GM23338 (cell line): ENCODE measurements around the gene DUSP15. TPM values are rescaled to one million over a fixed set of nuclear protein-coding genes. Genes with fewer than 3 reads are reported as not detected.

ENCODE experiments used
- ATAC-seq: fragments of 200-7000 bp; cut with Tn5 transposase; 3 replicates; pipeline ENCODE4 v1.9.1; 2020
- DNase-seq: peaks from one replicate; pipeline ENCODE4 v3.0.0-alpha.2; 2015; ENCODE audit warnings: low spot score
- H2AFZ ChIP-seq: fragments of 200-600 bp; sonication (generic); 2 replicates; pipeline ENCODE4 v1.8.0; 2016; ENCODE audit warnings: antibody characterized with exemption, mild to moderate bottlenecking, moderate library complexity
- H3F3A ChIP-seq: fragments of 200-600 bp; sonication (generic); replicated peaks from 2 replicates; pipeline ENCODE4 v1.8.0; 2017; ENCODE audit warnings: antibody characterized with exemption, mixed run types, low read depth
- H3K27ac ChIP-seq: fragments of 200-600 bp; sonication (generic); 2 replicates; pipeline ENCODE4 v1.6.1; 2016; ENCODE audit warnings: low read depth
- H3K27me3 ChIP-seq: fragments of 200-600 bp; sonication (generic); 2 replicates; pipeline ENCODE4 v1.8.0; 2016; ENCODE audit warnings: mild to moderate bottlenecking, mixed run types, moderate library complexity; ENCODE audit not compliant: insufficient read depth
- H3K36me3 ChIP-seq: fragments of 200-600 bp; sonication (generic); 2 replicates; pipeline ENCODE4 v1.8.0; 2016; ENCODE audit warnings: mild to moderate bottlenecking; ENCODE audit not compliant: insufficient read depth
- H3K4me1 ChIP-seq: fragments of 200-600 bp; sonication (generic); 2 replicates; pipeline ENCODE4 v1.8.0; 2016; ENCODE audit warnings: mild to moderate bottlenecking, moderate library complexity; ENCODE audit not compliant: insufficient read depth
- H3K4me2 ChIP-seq: fragments of 200-600 bp; sonication (generic); 2 replicates; pipeline ENCODE4 v1.7.1; 2017; ENCODE audit warnings: mixed run types
- H3K4me3 ChIP-seq: fragments of 200-600 bp; sonication (generic); 2 replicates; pipeline ENCODE4 v1.6.1; 2016; ENCODE audit warnings: mixed run types
- H3K79me2 ChIP-seq: fragments of 200-600 bp; sonication (generic); replicated peaks from 2 replicates; pipeline ENCODE4 v1.8.0; 2017; ENCODE audit warnings: mild to moderate bottlenecking; ENCODE audit not compliant: insufficient read depth
- H3K9me2 ChIP-seq: fragments of 200-600 bp; sonication (generic); 2 replicates; pipeline ENCODE4 v1.8.0; 2017; ENCODE audit not compliant: insufficient read depth
- H4K20me1 ChIP-seq: fragments of 200-600 bp; sonication (generic); replicated peaks from 2 replicates; pipeline ENCODE4 v1.8.0; 2017; ENCODE audit warnings: mild to moderate bottlenecking; ENCODE audit not compliant: insufficient read depth
- H3K27ac Mint-ChIP-seq: 2 replicates; pipeline ENCODE4 v1.8.0; 2020; ENCODE audit warnings: inconsistent platforms, mild to moderate bottlenecking, moderate library complexity, mixed read lengths
- H3K27me3 Mint-ChIP-seq: 3 replicates; pipeline ENCODE4 v1.8.0; 2022; ENCODE audit warnings: low read depth, mild to moderate bottlenecking, moderate library complexity, mixed read lengths, inconsistent platforms; ENCODE audit not compliant: insufficient read depth, poor library complexity
- H3K36me3 Mint-ChIP-seq: 3 replicates; pipeline ENCODE4 v1.8.0; 2021; ENCODE audit warnings: low read depth, mild to moderate bottlenecking, inconsistent platforms, moderate library complexity, mixed read lengths
- H3K4me1 Mint-ChIP-seq: 3 replicates; pipeline ENCODE4 v1.8.0; 2020; ENCODE audit warnings: mild to moderate bottlenecking, inconsistent platforms, mixed read lengths
- H3K4me3 Mint-ChIP-seq: 3 replicates; pipeline ENCODE4 v1.8.0; 2021; ENCODE audit warnings: moderate library complexity, mild to moderate bottlenecking, inconsistent platforms, mixed read lengths
- H3K9me3 Mint-ChIP-seq: 3 replicates; pipeline ENCODE4 v1.8.0; 2020; ENCODE audit warnings: moderate library complexity, mild to moderate bottlenecking, inconsistent platforms, mixed read lengths
- CREB1 ChIP-seq: fragments of 250-450 bp; sonication (Bioruptor Pico); IDR thresholded peaks from 2 replicates; pipeline ENCODE4 v1.5.0; 2020; ENCODE audit warnings: low read depth, mild to moderate bottlenecking, moderate library complexity
- EZH2 ChIP-seq: fragments of 200-600 bp; sonication (generic); IDR thresholded peaks from one replicate; pipeline ENCODE4 v1.8.0; 2017; ENCODE audit warnings: antibody characterized with exemption, mild to moderate bottlenecking, low read depth; ENCODE audit not compliant: unreplicated experiment
- EZH2phosphoT487 ChIP-seq: fragments of 200-600 bp; sonication (generic); IDR thresholded peaks from one replicate; pipeline ENCODE4 v1.8.1; 2018; ENCODE audit warnings: antibody characterized with exemption; ENCODE audit not compliant: unreplicated experiment
- JUNB ChIP-seq: IDR thresholded peaks from one replicate; pipeline ENCODE4 v1.6.1; 2016; ENCODE audit warnings: antibody characterized with exemption; ENCODE audit not compliant: unreplicated experiment
- NANOG ChIP-seq: IDR thresholded peaks from 2 replicates; pipeline ENCODE4 v1.6.1; 2016; ENCODE audit warnings: antibody characterized with exemption, borderline replicate concordance
- POLR2AphosphoS5 ChIP-seq: IDR thresholded peaks from 2 replicates; pipeline ENCODE4 v1.6.1; 2016; ENCODE audit warnings: antibody characterized with exemption, low read depth
- STAT1 ChIP-seq: IDR thresholded peaks from one replicate; pipeline ENCODE4 v1.6.1; 2016; ENCODE audit warnings: antibody characterized with exemption; ENCODE audit not compliant: unreplicated experiment
- ZNF114 ChIP-seq: fragments of 250-450 bp; sonication (Bioruptor Pico); IDR thresholded peaks from 2 replicates; pipeline ENCODE4 v1.5.0; 2020; ENCODE audit warnings: mild to moderate bottlenecking, moderate library complexity
- ZNF331 ChIP-seq: fragments of 250-450 bp; sonication (Bioruptor Pico); IDR thresholded peaks from 2 replicates; pipeline ENCODE4 v1.5.0; 2020; ENCODE audit warnings: low read depth, mild to moderate bottlenecking, moderate library complexity
- polyA plus RNA-seq: library from polyadenylated mRNA; unstranded; fragments of >200 nt; fragmentation: Nextera tagmentation; extraction: Ambion mirVana; gene quantifications from 2 replicates; pipeline ENCODE4 v1.2.1, GENCODE V29; 2016
- total RNA-seq: library from RNA; depleted of rRNA; stranded (reverse); fragments of >200 nt; shearing (Covaris generic); gene quantifications from 2 replicates; pipeline ENCODE4 v1.2.3, GENCODE V29; 2014
- TF ChIP-seq, protein P1 (sequence below): IDR thresholded peaks from 2 replicates; pipeline ENCODE4 v1.6.1; 2016; ENCODE audit warnings: antibody characterized with exemption
- TF ChIP-seq, protein P2 (sequence below): IDR thresholded peaks from one replicate; pipeline ENCODE4 v1.6.1; 2018; ENCODE audit warnings: antibody characterized with exemption; ENCODE audit not compliant: unreplicated experiment
- TF ChIP-seq, protein P3 (sequence below): fragments of 250-450 bp; sonication (Bioruptor Pico); IDR thresholded peaks from 2 replicates; pipeline ENCODE4 v1.5.0; 2020; ENCODE audit warnings: mild to moderate bottlenecking, moderate library complexity
- TF ChIP-seq, protein P4 (sequence below), 2 experiments: fragments of 200-600 bp in 1 of 2; sonication (generic) in 1 of 2; conservative IDR thresholded peaks; 2 replicates each; pipeline versions ENCODE4 v1.5.1 to v1.6.1; 2016 to 2017; ENCODE audit warnings: antibody characterized with exemption in 2 of 2, low read depth in 2 of 2, mild to moderate bottlenecking in 2 of 2, moderate library complexity in 1 of 2

Gene DUSP15
- total and polyA plus RNA-seq, 2 experiments from 2014 or later = 0.61 to 2.8 TPM

DNA sequence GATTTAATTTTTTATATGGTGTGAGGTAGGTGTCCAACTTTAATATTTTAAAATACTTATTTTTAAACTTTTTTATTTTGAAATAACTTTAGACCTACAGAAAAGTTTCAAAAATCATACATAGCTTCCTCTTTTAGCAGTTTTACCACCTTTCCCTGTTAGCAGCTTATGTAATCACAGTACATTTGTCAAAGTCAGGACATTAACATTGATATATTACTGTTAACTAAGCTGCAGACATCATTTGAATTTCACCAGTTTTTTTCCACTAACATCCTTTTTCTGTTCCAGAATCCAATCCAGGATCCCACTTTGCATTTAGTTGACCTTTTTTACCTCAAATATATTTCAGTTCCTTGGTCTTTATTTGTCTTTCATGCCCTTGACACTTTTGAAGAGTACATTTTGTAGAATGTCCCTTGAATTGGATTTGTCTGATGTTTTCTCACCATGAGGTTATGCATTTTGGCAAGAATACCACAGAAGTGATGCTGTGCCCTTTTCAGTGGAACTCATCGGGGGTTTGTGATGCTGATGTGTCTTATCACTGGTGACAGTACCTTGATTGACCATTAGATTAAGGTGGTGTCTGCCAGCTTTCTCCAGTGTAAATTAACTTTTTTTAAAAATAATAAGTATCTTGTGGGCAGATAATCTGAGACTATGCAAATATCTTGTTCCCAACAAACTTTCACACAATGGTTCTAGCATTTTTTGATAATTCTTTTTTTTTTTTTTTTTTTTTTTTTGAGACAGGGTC is 33.5 kb upstream of the DUSP15 start:
- Histone ChIP-seq H3K9me2 (peaks cover 8% of the 10 kb centered on the region; the same call in 1 of the 2 replicates), H3K36me3 (no peaks in the 10 kb centered on the region), H4K20me1 (no peaks in the 10 kb centered on the region), H3K27me3 (no peaks in the 10 kb centered on the region), H3K4me1 (peaks cover 12% of the 10 kb centered on the region), H3F3A (no peaks in the 10 kb centered on the region), H3K4me3 (no peak overlapping the region), H2AFZ (no peak overlapping the region), H3K4me2 (no peak overlapping the region), H3K27ac (no peak overlapping the region), H3K79me2 (no peaks in the 10 kb centered on the region)
- TF ChIP-seq, protein P1, sequence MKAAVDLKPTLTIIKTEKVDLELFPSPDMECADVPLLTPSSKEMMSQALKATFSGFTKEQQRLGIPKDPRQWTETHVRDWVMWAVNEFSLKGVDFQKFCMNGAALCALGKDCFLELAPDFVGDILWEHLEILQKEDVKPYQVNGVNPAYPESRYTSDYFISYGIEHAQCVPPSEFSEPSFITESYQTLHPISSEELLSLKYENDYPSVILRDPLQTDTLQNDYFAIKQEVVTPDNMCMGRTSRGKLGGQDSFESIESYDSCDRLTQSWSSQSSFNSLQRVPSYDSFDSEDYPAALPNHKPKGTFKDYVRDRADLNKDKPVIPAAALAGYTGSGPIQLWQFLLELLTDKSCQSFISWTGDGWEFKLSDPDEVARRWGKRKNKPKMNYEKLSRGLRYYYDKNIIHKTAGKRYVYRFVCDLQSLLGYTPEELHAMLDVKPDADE = no peak
- TF ChIP-seq, protein P2, sequence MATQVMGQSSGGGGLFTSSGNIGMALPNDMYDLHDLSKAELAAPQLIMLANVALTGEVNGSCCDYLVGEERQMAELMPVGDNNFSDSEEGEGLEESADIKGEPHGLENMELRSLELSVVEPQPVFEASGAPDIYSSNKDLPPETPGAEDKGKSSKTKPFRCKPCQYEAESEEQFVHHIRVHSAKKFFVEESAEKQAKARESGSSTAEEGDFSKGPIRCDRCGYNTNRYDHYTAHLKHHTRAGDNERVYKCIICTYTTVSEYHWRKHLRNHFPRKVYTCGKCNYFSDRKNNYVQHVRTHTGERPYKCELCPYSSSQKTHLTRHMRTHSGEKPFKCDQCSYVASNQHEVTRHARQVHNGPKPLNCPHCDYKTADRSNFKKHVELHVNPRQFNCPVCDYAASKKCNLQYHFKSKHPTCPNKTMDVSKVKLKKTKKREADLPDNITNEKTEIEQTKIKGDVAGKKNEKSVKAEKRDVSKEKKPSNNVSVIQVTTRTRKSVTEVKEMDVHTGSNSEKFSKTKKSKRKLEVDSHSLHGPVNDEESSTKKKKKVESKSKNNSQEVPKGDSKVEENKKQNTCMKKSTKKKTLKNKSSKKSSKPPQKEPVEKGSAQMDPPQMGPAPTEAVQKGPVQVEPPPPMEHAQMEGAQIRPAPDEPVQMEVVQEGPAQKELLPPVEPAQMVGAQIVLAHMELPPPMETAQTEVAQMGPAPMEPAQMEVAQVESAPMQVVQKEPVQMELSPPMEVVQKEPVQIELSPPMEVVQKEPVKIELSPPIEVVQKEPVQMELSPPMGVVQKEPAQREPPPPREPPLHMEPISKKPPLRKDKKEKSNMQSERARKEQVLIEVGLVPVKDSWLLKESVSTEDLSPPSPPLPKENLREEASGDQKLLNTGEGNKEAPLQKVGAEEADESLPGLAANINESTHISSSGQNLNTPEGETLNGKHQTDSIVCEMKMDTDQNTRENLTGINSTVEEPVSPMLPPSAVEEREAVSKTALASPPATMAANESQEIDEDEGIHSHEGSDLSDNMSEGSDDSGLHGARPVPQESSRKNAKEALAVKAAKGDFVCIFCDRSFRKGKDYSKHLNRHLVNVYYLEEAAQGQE = no peak
- TF ChIP-seq EZH2phosphoT487 (no peak), CREB1 (CRISPR knock-in tag) (no peak), NANOG (no peak), JUNB (no peak), EZH2 (no peak), POLR2AphosphoS5 (no peak), ZNF331 (CRISPR knock-in tag) (no peak), STAT1 (no peak), ZNF114 (CRISPR knock-in tag) (no peak)
- TF ChIP-seq, protein P3, sequence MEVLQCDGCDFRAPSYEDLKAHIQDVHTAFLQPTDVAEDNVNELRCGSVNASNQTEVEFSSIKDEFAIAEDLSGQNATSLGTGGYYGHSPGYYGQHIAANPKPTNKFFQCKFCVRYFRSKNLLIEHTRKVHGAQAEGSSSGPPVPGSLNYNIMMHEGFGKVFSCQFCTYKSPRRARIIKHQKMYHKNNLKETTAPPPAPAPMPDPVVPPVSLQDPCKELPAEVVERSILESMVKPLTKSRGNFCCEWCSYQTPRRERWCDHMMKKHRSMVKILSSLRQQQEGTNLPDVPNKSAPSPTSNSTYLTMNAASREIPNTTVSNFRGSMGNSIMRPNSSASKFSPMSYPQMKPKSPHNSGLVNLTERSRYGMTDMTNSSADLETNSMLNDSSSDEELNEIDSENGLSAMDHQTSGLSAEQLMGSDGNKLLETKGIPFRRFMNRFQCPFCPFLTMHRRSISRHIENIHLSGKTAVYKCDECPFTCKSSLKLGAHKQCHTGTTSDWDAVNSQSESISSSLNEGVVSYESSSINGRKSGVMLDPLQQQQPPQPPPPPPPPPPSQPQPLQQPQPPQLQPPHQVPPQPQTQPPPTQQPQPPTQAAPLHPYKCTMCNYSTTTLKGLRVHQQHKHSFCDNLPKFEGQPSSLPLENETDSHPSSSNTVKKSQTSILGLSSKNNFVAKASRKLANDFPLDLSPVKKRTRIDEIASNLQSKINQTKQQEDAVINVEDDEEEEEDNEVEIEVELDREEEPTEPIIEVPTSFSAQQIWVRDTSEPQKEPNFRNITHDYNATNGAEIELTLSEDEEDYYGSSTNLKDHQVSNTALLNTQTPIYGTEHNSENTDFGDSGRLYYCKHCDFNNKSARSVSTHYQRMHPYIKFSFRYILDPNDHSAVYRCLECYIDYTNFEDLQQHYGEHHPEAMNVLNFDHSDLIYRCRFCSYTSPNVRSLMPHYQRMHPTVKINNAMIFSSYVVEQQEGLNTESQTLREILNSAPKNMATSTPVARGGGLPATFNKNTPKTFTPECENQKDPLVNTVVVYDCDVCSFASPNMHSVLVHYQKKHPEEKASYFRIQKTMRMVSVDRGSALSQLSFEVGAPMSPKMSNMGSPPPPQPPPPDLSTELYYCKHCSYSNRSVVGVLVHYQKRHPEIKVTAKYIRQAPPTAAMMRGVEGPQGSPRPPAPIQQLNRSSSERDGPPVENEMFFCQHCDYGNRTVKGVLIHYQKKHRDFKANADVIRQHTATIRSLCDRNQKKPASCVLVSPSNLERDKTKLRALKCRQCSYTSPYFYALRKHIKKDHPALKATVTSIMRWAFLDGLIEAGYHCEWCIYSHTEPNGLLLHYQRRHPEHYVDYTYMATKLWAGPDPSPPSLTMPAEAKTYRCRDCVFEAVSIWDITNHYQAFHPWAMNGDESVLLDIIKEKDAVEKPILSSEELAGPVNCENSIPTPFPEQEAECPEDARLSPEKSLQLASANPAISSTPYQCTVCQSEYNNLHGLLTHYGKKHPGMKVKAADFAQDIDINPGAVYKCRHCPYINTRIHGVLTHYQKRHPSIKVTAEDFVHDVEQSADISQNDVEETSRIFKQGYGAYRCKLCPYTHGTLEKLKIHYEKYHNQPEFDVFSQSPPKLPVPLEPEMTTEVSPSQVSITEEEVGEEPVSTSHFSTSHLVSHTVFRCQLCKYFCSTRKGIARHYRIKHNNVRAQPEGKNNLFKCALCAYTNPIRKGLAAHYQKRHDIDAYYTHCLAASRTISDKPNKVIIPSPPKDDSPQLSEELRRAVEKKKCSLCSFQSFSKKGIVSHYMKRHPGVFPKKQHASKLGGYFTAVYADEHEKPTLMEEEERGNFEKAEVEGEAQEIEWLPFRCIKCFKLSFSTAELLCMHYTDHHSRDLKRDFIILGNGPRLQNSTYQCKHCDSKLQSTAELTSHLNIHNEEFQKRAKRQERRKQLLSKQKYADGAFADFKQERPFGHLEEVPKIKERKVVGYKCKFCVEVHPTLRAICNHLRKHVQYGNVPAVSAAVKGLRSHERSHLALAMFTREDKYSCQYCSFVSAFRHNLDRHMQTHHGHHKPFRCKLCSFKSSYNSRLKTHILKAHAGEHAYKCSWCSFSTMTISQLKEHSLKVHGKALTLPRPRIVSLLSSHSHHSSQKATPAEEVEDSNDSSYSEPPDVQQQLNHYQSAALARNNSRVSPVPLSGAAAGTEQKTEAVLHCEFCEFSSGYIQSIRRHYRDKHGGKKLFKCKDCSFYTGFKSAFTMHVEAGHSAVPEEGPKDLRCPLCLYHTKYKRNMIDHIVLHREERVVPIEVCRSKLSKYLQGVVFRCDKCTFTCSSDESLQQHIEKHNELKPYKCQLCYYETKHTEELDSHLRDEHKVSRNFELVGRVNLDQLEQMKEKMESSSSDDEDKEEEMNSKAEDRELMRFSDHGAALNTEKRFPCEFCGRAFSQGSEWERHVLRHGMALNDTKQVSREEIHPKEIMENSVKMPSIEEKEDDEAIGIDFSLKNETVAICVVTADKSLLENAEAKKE = no peak
- TF ChIP-seq, protein P4, sequence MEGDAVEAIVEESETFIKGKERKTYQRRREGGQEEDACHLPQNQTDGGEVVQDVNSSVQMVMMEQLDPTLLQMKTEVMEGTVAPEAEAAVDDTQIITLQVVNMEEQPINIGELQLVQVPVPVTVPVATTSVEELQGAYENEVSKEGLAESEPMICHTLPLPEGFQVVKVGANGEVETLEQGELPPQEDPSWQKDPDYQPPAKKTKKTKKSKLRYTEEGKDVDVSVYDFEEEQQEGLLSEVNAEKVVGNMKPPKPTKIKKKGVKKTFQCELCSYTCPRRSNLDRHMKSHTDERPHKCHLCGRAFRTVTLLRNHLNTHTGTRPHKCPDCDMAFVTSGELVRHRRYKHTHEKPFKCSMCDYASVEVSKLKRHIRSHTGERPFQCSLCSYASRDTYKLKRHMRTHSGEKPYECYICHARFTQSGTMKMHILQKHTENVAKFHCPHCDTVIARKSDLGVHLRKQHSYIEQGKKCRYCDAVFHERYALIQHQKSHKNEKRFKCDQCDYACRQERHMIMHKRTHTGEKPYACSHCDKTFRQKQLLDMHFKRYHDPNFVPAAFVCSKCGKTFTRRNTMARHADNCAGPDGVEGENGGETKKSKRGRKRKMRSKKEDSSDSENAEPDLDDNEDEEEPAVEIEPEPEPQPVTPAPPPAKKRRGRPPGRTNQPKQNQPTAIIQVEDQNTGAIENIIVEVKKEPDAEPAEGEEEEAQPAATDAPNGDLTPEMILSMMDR (conservative IDR thresholded peaks at IDR 0.05; ENCODE audit: low read depth in 2 of 2) = no peak
- Mint-ChIP-seq H3K27me3 (no peaks in the 10 kb centered on the region), H3K36me3 (no peaks in the 10 kb centered on the region; the same call in 2 of the 3 replicates), H3K4me3 (no peak overlapping the region), H3K9me3 (peaks cover 46% of the 10 kb centered on the region), H3K4me1 (peaks cover 10% of the 10 kb centered on the region), H3K27ac (no peak overlapping the region)
- DNase-seq (no peak), ATAC-seq (no peak)
